T-helper 9 cell (primary cell): ENCODE data around the gene CCDC90B.
"Not testable (repeated sequence)": the region's sequence is repeated elsewhere in the genome, so short reads cannot be mapped to it uniquely, and the experiment has no call there.

Source experiments
- DNase-seq: peaks from one replicate; pipeline ENCODE4 v3.0.0-alpha.2; 2020
- total RNA-seq, 2 donors: gene quantifications; one replicate each; lab custom pipeline; 2026; lab: John Stamatoyannopoulos, UW

Gene CCDC90B, protein sequence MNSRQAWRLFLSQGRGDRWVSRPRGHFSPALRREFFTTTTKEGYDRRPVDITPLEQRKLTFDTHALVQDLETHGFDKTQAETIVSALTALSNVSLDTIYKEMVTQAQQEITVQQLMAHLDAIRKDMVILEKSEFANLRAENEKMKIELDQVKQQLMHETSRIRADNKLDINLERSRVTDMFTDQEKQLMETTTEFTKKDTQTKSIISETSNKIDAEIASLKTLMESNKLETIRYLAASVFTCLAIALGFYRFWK
- 27.8 to 50.4 reads per million in 2 donors for total RNA-seq

- DNase-seq = peak; percentile 84
Observed at GRCh38 chr11:83285771-83286528, at the start of gene CCDC90B. TSS of gene CCDC90B (minus strand) at chr11:83286367. CDS start at chr11:83285972, 395 bp downstream.

DNA sequence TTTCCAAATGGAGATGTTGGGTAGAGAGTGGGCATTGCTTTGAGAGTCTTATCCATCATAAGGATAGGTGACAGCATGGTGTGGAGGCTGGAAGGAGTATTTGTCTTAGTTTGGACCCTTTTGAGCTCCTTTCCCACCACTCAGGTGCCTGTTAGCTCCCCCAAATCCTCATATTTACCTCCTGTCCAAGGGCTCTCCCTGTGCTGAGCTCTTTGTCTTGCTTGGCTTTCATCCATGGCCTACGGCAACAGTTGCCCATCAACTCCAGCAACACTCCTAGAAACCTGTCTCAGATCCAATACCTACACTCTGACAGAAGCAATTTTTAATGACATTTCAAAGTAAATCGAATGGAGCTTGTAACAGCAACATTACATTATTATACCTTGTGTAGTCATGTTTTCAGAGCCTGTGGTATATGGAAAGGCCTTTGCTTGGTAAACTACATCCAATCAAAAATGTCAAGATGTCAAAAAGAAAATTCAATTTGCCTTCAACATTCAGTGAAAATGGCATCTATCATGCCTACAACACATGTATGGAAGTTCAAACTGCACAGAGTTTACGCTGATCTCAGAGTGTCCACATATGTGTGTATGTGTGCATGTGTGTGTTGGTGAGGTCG, 49.4 kb upstream of the CCDC90B start:
- DNase-seq = no peak

- DNase-seq = no peak
Observed at GRCh38 chr11:83330303-83330702, 44.1 kb upstream of the CCDC90B start.

DNA sequence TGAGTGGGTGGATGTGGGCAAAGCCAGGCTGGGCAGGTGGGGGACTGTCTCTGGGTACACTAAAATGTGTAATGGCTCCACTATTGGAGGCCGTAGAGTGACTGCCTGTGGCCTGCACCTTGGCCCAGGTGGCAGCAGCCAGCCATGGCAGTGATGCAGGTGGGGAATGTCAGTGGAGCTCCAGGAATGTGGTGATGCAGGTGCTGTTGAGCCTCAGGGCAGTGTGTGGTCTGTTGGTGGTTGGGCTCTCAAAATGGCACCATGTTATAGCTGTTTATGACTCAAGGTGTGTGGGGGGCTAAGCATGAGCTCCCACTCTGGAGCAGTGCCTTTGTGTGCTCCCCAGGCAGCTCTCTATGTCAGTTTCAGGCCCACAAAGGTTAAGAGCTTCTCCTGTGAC, 40.2 kb upstream of the CCDC90B start:
- DNase-seq = no peak

- no peak for DNase-seq
Observed at GRCh38 chr11:83319346-83319745, 33.2 kb upstream of the CCDC90B start.

DNA sequence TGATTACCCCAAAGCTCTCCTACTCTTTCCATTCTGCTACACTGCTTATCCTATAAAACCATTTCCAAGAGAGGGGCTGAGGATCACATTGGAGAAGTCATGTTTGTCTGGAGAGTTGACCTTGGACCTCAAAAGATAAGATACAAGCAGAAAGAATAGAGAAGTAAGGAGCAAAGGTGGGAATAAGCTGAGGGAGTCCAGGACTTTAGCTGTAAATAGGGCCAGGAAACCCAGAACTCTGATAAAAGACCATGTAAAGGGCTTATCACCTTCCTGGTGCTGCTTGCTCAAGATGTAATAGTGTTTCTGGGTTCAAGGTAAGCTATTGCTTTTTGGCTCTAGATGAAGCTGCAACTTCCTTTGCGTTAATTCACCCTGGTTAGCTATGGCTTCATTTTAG, 32.8 kb upstream of the CCDC90B start:
- DNase-seq = no peak

- no peak for DNase-seq
Observed at GRCh38 chr11:83317757-83318690, 31.9 kb upstream of the CCDC90B start.

DNA sequence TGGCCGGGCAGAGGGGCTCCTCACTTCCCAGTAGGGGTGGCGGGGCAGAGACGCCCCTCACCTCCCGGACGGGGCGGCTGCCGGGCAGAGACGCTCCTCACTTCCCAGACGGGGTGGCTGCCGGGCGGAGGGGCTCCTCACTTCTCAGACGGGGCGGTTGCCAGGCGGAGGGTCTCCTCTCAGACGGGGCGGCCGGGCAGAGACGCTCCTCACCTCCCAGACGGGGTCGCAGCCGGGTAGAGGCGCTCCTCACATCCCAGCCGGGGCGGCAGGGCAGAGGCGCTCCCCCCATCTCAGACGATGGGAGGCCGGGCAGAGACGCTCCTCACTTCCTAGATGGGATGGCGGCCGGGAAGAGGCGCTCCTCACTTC, 30.7 kb upstream of the CCDC90B start:
- not testable (repeated sequence) for DNase-seq

- not testable (repeated sequence) for DNase-seq
Observed at GRCh38 chr11:83316143-83316896, 30.2 kb upstream of the CCDC90B start.

DNA sequence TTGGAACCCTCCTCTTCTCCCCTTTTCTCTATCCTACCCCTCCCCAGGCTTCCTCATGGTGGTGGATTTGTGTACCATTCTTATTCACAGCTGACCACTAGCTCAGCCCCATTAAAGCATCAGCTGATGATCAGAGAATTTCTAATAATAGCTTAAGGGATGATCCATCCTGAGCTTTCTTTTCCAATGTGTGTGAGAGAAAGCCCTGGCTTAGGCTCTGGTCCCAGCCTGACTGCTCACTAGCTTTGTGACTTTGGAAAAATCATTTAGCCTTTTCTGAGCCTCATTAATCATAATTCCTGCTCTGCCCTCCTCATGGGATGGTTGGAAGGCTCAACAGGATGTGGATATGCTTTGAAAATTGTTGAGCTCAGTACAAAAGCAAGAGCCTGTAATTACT, 26.3 kb upstream of the CCDC90B start:
- no peak for DNase-seq

GRCh38 chr11:83311701-83312100, 25.5 kb upstream of the CCDC90B start:
- no peak for DNase-seq

- no peak for DNase-seq
Observed at GRCh38 chr11:83310718-83311117, 24.6 kb upstream of the CCDC90B start.

DNA sequence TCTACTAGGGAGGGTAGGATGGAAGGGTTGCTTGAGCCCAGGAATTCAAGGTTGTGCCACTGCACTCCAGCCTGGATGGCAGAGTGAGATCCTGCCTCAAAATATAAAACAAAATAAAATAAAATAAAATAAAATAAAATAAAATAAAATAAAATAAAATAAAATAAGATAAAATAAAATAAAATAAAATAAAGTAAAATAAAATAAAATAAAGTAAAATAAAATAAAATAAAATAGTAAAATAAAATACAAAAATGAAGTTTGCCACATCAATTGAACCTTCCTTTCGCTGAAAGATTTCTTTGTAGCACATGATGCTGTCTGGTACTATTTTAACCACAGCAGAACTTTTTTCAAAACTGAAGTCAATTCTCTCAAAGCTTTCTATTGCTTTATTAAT, 22.4 kb upstream of the CCDC90B start:
- not testable (repeated sequence) for DNase-seq

GRCh38 chr11:83306200-83307080, 20.3 kb upstream of the CCDC90B start:
- DNase-seq = no peak

- DNase-seq = no peak
Observed at GRCh38 chr11:83303316-83303715, 17.1 kb upstream of the CCDC90B start.

DNA sequence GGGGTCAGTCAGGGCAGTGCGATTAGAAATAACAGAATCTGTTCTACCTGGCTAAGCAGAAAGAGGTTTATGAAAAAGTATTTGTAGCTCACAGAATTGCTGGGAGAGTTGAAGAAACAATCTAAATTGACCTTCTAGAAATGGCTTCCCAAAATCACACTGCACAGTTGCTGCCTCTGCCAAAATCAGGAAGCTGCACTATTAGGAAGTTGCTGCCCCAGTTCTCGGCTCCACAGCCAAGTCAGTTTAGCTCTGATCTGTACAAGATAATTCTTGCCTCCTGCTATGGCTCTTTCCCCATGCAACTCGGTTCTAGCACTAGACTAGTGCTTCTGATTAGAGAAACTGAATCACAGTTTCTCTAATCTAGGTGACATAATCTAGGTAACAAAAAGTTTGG, 16.0 kb upstream of the CCDC90B start:
- DNase-seq = no peak

DNA sequence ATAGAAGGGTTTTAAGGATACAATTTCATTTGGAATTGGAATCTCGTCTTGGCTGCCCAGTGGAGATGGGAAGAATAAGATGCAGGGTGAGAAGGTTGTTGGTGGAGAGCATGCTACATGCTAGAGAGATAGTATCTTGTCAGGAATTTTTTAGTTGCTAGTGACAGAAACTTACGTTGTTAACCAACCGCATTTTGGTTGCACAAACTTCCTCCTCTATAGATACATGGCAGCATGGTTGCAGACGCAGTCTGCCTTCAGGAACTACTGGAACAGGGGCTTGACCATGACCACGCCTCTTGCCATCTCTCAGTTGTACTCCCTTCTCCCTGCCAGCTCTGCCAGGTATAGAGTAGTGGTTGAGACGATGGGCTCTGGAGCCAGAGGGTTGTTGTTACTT, 13.5 kb upstream of the CCDC90B start:
- DNase-seq = no peak

DNA sequence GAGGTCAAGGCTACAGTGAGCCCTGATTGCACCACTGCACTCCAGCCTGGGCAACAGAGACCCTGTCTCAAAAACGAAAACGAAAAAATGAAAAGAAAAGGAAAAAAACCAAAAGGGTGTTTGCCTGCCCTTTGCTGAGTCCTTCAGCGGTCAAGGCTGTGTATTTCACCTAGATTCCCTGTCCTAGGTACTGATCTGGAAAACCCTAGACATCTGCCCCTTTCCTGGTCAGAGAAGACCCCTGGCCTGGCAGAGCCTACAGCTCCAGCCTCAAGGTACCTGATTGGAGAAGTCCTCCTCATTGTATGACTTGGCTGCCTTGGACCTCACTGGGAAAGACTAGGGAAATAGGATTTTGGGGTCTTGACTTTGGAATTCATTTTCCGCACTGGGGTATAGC, 8.0 kb upstream of the CCDC90B start:
- DNase-seq = no peak

DNA sequence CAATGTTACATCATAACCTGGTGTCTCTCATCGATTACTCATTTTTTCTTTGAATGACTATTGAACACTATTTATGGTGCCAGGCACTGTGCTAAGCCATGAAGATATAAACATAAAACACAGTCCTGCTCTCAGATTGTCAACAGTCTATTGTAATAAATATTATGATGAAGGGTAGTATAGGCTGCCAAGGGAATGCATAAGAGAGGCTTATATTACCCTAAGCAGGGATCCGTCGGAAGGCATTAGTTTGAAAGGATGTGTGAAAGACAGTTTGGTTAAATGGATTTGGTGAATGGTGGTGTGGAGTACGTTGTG, 7.2 kb upstream of the CCDC90B start:
- no peak for DNase-seq

GRCh38 chr11:83292709-83293456, 6.7 kb upstream of the CCDC90B start:
- no peak for DNase-seq
